Karpas-422 (cell line): Measurements from ENCODE around the gene FBXO45. TPM values are rescaled to one million over a fixed set of nuclear protein-coding genes. Genes with fewer than 3 reads are reported as not detected.
"Not testable (repeated sequence)": the region's sequence is repeated elsewhere in the genome, so short reads cannot be mapped to it uniquely, and the experiment has no call there.

Source experiments
- DNase-seq: peaks from one replicate; pipeline ENCODE4 v3.0.0-alpha.2; 2015
- H2AFZ ChIP-seq: fragments of 200-600 bp; sonication (generic); 2 replicates; pipeline ENCODE4 v1.6.1; 2014; ENCODE audit warnings: antibody characterized with exemption, low read length, mixed read lengths
- H3K27ac ChIP-seq: fragments of 200-600 bp; sonication (generic); 2 replicates; pipeline ENCODE4 v1.5.1; 2014; ENCODE audit warnings: mild to moderate bottlenecking, low read length, moderate library complexity
- H3K27me3 ChIP-seq: fragments of 200-600 bp; sonication (generic); 2 replicates; pipeline ENCODE4 v1.6.1; 2014; ENCODE audit warnings: low read length, mixed read lengths
- H3K36me3 ChIP-seq: fragments of 200-600 bp; sonication (generic); 2 replicates; pipeline ENCODE4 v1.6.1; 2014; ENCODE audit warnings: low read length, mixed read lengths; ENCODE audit not compliant: insufficient read depth
- H3K4me1 ChIP-seq: fragments of 200-600 bp; sonication (generic); 2 replicates; pipeline ENCODE4 v1.6.1; 2014; ENCODE audit warnings: mild to moderate bottlenecking, low read length, mixed read lengths
- H3K4me2 ChIP-seq: fragments of 200-600 bp; sonication (generic); 2 replicates; pipeline ENCODE4 v1.6.1; 2014; ENCODE audit warnings: low read length, low read depth, mild to moderate bottlenecking; ENCODE audit not compliant: poor library complexity, severe bottlenecking
- H3K4me3 ChIP-seq: fragments of 200-600 bp; sonication (generic); 2 replicates; pipeline ENCODE4 v1.5.1; 2014; ENCODE audit warnings: mild to moderate bottlenecking, antibody characterized with exemption, low read length, mixed read lengths
- H3K79me2 ChIP-seq: fragments of 200-600 bp; sonication (generic); 2 replicates; pipeline ENCODE4 v1.6.1; 2014; ENCODE audit warnings: mild to moderate bottlenecking, low read length, mixed read lengths
- H3K9ac ChIP-seq: fragments of 200-600 bp; sonication (generic); 2 replicates; pipeline ENCODE4 v1.6.0; 2014; ENCODE audit warnings: low read length
- H3K9me2 ChIP-seq: fragments of 200-600 bp; sonication (generic), shearing (Covaris generic); replicated peaks from 2 replicates; pipeline ENCODE4 v1.6.0; 2014; ENCODE audit warnings: mild to moderate bottlenecking, low read length, moderate library complexity; ENCODE audit not compliant: insufficient read depth
- H3K9me3 ChIP-seq: fragments of 300-700, 200-600 bp; sonication (generic); 2 replicates; pipeline ENCODE4 v1.6.1; 2014; ENCODE audit warnings: low read length, mixed read lengths
- H4K20me1 ChIP-seq: fragments of 200-600 bp; sonication (generic); 2 replicates; pipeline ENCODE4 v1.6.1; 2014; ENCODE audit warnings: mild to moderate bottlenecking, antibody characterized with exemption, low read length, low read depth; ENCODE audit not compliant: insufficient read depth
- total RNA-seq: library from RNA; depleted of rRNA; stranded (reverse); fragments of >200 nt; shearing (Covaris generic); gene quantifications from 2 replicates; pipeline ENCODE4 v1.2.3, GENCODE V29; 2014; ENCODE audit warnings: low replicate concordance

The FBXO45 gene
- total RNA-seq, 1 experiment from 2014 or later = 15.2 TPM

- Histone ChIP-seq H3K4me1 (peaks cover 8% of the 10 kb centered on the region), H3K79me2 (peaks cover 37% of the 10 kb centered on the region), H3K9me3 (no peaks in the 10 kb centered on the region), H3K4me2 (no peak overlapping the region), H3K27me3 (no peaks in the 10 kb centered on the region), H3K9me2 (no peaks in the 10 kb centered on the region), H2AFZ (no peak overlapping the region), H3K27ac (no peak overlapping the region), H3K4me3 (no peak overlapping the region), H3K36me3 (peaks cover 11% of the 10 kb centered on the region), H4K20me1 (no peaks in the 10 kb centered on the region), H3K9ac (no peak overlapping the region)
- no peak for DNase-seq
Observed at GRCh38 chr3:196563721-196564225, 4.7 kb upstream of the FBXO45 start.

GRCh38 chr3:196569003-196569516 is 600 bp downstream of the FBXO45 start:
- H3K4me1 ChIP-seq = peaks cover 42% of the 10 kb centered on the region
- H3K4me2 ChIP-seq = peak overlapping the region; percentile 94
- no peaks in the 10 kb centered on the region for H3K27me3 ChIP-seq
- peak; percentile 85 for DNase-seq
- H3K4me3 ChIP-seq = peak overlapping the region; percentile 87
- H4K20me1 ChIP-seq = no peaks in the 10 kb centered on the region
- peaks cover 78% of the 10 kb centered on the region for H3K79me2 ChIP-seq
- H3K27ac ChIP-seq = peak overlapping the region; percentile 20; the same call in 1 of the 2 replicates
- no peaks in the 10 kb centered on the region for H3K9me3 ChIP-seq
- peak overlapping the region; percentile 88 for H3K9ac ChIP-seq
- no peaks in the 10 kb centered on the region for H3K9me2 ChIP-seq
- H2AFZ ChIP-seq = no peak overlapping the region
- H3K36me3 ChIP-seq = no peaks in the 10 kb centered on the region

- H3K9ac ChIP-seq = peak overlapping the region; percentile 88
- peak overlapping the region; percentile 94 for H3K4me2 ChIP-seq
- H3K27ac ChIP-seq = not testable (repeated sequence)
Observed at GRCh38 chr3:196570332-196570731, 1.9 kb downstream of the FBXO45 start.

GRCh38 chr3:196572389-196572788 is 3.9 kb downstream of the FBXO45 start:
- Histone ChIP-seq H3K4me1 (peaks cover 36% of the 10 kb centered on the region), H3K9me2 (no peaks in the 10 kb centered on the region), H3K4me3 (peak overlapping the region; percentile 9; the same call in 1 of the 2 replicates), H3K4me2 (peak overlapping the region; percentile 44), H3K79me2 (peaks cover 92% of the 10 kb centered on the region), H3K36me3 (peaks cover under 1% of the 10 kb centered on the region; the same call in 1 of the 2 replicates), H3K27ac (peak overlapping the region; percentile 51; the same call in 1 of the 2 replicates), H3K9ac (peak overlapping the region; percentile 6), H3K27me3 (no peaks in the 10 kb centered on the region), H3K9me3 (no peaks in the 10 kb centered on the region), H2AFZ (no peak overlapping the region), H4K20me1 (no peaks in the 10 kb centered on the region)
- no peak for DNase-seq

More at GRCh38 chr3:196570332-196570731, 1.9 kb downstream of the FBXO45 start:
- not testable (repeated sequence) for DNase-seq, H4K20me1 ChIP-seq, H3K36me3 ChIP-seq, H3K27me3 ChIP-seq, H2AFZ ChIP-seq, H3K9me3 ChIP-seq, H3K9me2 ChIP-seq
- peaks cover 42% of the 10 kb centered on the region for H3K4me1 ChIP-seq
- H3K79me2 ChIP-seq = peaks cover 86% of the 10 kb centered on the region
- peak overlapping the region; percentile 87; the same call in 1 of the 2 replicates for H3K4me3 ChIP-seq

GRCh38 chr3:196585044-196585757 is 16.7 kb downstream of the FBXO45 start:
- Histone ChIP-seq H3K27ac (0 out of 2 replicates have a peak overlapping the region, but pooled peaks have one; percentile 8), H3K9ac (no peak overlapping the region), H3K9me3 (no peaks in the 10 kb centered on the region), H3K4me1 (peaks cover 25% of the 10 kb centered on the region), H4K20me1 (peaks cover 30% of the 10 kb centered on the region; the same call in 1 of the 2 replicates), H3K36me3 (peaks cover 43% of the 10 kb centered on the region), H3K27me3 (no peaks in the 10 kb centered on the region), H2AFZ (no peak overlapping the region), H3K9me2 (no peaks in the 10 kb centered on the region), H3K4me2 (peak overlapping the region; percentile 52), H3K4me3 (no peak overlapping the region), H3K79me2 (peaks cover 17% of the 10 kb centered on the region)
- DNase-seq = peak; percentile 78

GRCh38 chr3:196590279-196590678 is 21.8 kb downstream of the FBXO45 start:
- H3K4me3 ChIP-seq = no peak overlapping the region
- peaks cover 17% of the 10 kb centered on the region; the same call in 1 of the 2 replicates for H4K20me1 ChIP-seq
- H3K27me3 ChIP-seq = no peaks in the 10 kb centered on the region
- H3K9me3 ChIP-seq = no peaks in the 10 kb centered on the region
- H3K36me3 ChIP-seq = peaks cover 17% of the 10 kb centered on the region
- H3K9ac ChIP-seq = no peak overlapping the region
- no peak for DNase-seq
- peaks cover 6% of the 10 kb centered on the region for H3K4me1 ChIP-seq
- H3K79me2 ChIP-seq = 0 out of 2 replicates have a peak, but pooled peaks cover 3% of the 10 kb centered on the region
- no peak overlapping the region for H3K4me2 ChIP-seq
- H3K27ac ChIP-seq = no peak overlapping the region
- H3K9me2 ChIP-seq = no peaks in the 10 kb centered on the region
- no peak overlapping the region for H2AFZ ChIP-seq

- Histone ChIP-seq H3K27me3 (no peaks in the 10 kb centered on the region), H3K27ac (no peak overlapping the region), H3K79me2 (no peaks in the 10 kb centered on the region), H3K9me3 (no peaks in the 10 kb centered on the region), H3K9me2 (no peaks in the 10 kb centered on the region), H3K4me3 (no peak overlapping the region), H3K4me2 (peak overlapping the region; percentile 26), H3K4me1 (peaks cover 6% of the 10 kb centered on the region), H3K36me3 (no peaks in the 10 kb centered on the region), H4K20me1 (no peaks in the 10 kb centered on the region), H3K9ac (peak overlapping the region; percentile 11; the same call in 1 of the 2 replicates), H2AFZ (peak overlapping the region; percentile 17; the same call in 1 of the 2 replicates)
- DNase-seq = peak; percentile 53
Observed at GRCh38 chr3:196596355-196596754, 27.9 kb downstream of the FBXO45 start.

- H3K4me1 ChIP-seq, H3K9me2 ChIP-seq, H3K27me3 ChIP-seq, H3K27ac ChIP-seq, H3K79me2 ChIP-seq, H3K4me2 ChIP-seq, H3K36me3 ChIP-seq, DNase-seq, H4K20me1 ChIP-seq, H2AFZ ChIP-seq, H3K4me3 ChIP-seq, H3K9ac ChIP-seq, H3K9me3 ChIP-seq: not testable (repeated sequence)
Observed at GRCh38 chr3:196597971-196598733, 29.7 kb downstream of the FBXO45 start.
